ENCODE results near the gene NPIPB9.
"Not testable (repeated sequence)": the region's sequence is repeated elsewhere in the genome, so short reads cannot be mapped to it uniquely, and the experiment has no call there.

DNA sequence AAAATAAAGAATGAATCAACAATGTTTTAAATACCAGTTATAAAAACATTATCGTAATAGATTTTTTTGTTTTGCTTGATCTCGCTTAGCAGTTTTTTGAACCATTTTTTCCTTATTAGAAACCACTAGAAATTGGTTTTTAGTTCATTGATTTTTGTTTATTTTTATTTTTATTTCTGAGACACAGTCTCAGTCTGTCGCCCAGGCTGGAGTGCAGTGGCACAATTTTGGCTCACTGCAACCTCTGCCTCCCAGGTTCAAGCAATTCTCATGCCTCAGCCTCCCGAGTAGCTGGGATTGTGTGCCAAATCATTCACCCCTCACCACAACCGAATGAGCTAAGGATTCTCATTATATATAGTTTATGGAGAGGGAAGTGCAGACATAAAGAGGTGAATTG, at the start of gene NPIPB9:
- TF ChIP-seq, protein P1, sequence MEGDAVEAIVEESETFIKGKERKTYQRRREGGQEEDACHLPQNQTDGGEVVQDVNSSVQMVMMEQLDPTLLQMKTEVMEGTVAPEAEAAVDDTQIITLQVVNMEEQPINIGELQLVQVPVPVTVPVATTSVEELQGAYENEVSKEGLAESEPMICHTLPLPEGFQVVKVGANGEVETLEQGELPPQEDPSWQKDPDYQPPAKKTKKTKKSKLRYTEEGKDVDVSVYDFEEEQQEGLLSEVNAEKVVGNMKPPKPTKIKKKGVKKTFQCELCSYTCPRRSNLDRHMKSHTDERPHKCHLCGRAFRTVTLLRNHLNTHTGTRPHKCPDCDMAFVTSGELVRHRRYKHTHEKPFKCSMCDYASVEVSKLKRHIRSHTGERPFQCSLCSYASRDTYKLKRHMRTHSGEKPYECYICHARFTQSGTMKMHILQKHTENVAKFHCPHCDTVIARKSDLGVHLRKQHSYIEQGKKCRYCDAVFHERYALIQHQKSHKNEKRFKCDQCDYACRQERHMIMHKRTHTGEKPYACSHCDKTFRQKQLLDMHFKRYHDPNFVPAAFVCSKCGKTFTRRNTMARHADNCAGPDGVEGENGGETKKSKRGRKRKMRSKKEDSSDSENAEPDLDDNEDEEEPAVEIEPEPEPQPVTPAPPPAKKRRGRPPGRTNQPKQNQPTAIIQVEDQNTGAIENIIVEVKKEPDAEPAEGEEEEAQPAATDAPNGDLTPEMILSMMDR (conservative IDR thresholded peaks at IDR 0.05 in 1 of 2, IDR thresholded peaks at IDR 0.05 in 1 of 2; ENCODE audit: extremely low read depth in 1 of 2, insufficient read depth in 1 of 2, low read depth in 1 of 2, low read length in 2 of 2) = not testable (repeated sequence)
- not testable (repeated sequence) for TF ChIP-seq EZH2 (IDR thresholded peaks at IDR 0.05; ENCODE audit: borderline replicate concordance, low read length)

Data from mammary epithelial cell (primary cell).